ENCODE measurements around the gene SRL.
"Not testable (repeated sequence)": the region's sequence is repeated elsewhere in the genome, so short reads cannot be mapped to it uniquely, and the experiment has no call there.

Gene SRL

GRCh38 chr16:4225075-4225474 is 16.8 kb downstream of the SRL start:
- no peak for DNase-seq

DNA sequence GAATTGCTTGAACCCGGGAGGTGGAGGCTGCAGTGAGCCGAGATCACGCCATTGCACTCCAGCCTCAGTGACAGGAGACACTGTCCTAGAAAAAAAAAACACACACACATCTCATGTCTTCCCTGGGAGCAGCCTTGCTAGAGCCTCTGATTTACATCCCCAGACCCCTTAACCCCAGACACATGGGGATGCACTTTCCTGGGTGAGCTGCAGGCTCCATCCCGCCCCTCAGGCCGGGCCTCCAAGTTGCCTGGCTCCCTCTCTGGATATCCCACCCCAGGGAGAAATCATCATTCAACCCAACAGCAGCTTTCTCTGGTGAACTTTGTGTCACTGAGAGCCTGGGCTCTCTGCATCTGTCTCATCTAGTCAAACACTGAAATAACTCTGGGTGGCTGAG is 21.5 kb downstream of the SRL start:
- DNase-seq = no peak

DNA sequence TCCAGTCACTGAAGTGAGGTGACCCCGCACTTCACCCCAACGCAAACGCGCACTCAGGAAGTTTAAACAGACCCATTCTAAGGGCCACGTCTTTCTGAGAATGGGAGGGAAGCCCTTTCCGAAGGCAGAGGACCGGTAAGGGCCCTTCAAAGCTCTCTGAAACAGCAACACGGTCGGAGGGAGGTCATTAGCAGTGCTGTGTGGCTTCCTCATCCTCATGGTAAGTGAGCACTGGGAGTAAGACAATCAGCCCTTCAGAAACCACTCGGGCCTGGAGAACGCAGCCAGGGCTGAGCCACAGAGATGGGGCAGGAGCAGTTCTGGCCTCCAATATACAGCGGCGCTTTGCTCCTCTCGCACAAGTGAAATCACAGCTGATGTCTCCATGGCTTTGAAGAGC is 23.7 kb downstream of the SRL start:
- no peak for DNase-seq

GRCh38 chr16:4217204-4218131 is 24.4 kb downstream of the SRL start:
- DNase-seq = no peak

DNA sequence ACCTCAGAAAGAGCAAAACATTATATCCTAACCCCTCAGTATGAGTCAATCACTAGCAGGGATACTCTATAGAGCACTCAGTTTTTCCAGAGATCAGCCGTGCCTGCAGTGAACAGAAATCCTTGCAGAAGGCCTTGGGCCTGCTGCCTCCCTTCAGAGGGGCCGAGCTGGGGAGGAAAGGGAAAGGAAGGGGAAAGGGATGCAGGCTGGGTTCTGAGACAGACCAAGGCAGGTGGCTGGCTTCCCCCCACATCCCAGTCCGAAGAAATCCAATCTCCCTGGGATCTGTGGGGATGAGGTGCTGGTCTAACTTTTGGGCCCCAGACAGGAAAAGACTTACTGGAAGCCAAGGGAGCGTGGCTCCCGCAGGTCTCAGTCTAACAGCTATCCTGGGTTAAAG is 25.3 kb downstream of the SRL start:
- no peak for DNase-seq

GRCh38 chr16:4215106-4215505 is 26.8 kb downstream of the SRL start:
- no peak for DNase-seq

GRCh38 chr16:4214215-4214621 is 27.7 kb downstream of the SRL start:
- DNase-seq = no peak

DNA sequence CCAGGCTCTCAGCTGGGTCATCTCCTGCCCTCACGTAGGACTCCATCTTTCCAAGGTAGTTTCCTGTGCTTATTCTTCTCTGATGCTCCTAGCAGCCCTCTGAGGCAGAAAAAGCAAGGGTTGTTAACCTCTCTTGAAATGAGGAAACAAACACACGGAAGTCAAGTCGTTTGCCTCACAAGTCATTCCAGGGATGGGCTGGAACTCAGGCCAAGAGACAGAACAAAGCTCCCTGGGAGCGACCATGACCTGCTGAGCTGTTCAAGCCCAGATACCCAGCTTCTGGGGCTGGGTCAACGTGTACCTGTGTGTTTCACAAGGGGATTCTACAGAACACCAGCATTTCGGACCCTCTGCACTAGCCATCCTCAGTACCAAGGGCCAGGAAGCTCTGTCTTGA is 28.1 kb downstream of the SRL start:
- DNase-seq = no peak

DNA sequence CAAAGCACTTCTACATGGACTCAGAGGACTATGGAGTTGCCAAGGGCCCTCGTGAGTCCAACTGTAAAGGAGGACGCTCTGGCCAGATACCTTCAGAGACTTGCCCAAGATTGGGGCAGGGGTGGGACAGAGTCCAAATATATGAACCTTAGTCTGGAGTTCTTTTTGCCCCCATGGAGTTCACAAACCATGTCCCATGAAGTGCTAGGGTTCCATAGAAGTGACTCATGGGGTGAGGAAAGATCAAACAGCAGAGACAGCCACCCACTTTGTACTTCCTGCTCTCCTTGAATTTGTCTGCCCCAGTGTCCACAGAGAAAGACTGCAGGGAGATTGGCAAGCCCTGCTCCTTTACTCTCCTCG is 29.0 kb downstream of the SRL start:
- no peak for DNase-seq

GRCh38 chr16:4212211-4212933 is 29.5 kb downstream of the SRL start:
- no peak for DNase-seq

DNA sequence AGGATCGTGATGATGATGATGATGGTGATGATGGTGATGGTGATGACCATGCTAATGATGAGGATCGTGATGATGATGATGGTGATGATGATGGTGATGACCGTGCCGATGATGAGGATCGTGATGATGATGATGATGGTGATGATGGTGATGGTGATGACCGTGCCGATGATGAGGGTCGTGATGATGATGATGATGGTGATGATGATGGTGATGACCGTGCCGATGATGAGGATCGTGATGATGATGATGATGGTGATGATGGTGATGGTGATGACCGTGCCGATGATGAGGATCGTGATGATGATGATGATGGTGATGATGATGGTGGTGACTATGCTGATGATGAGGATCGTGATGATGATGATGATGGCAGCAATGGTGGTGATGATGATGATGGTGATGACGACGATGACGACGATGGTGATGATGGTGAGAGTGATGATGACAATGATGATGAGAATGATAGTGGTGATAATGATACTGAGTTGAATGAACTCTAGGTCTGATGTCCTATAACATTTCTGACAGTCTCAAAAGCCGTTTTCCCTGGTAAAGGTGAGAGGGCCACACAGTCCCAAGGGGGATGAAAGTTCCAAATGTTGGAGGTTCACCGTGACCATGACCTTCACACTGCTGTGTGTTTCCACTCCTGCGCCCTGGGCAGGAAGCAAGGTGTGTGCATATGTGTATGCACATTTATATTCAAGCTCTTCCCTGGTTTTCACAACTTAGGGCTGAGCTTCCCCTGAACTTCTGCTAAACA is 30.3 kb downstream of the SRL start:
- DNase-seq = not testable (repeated sequence)

- no peak for DNase-seq
These were observed 32.2 kb downstream of the SRL start for GRCh38 chr16:4209666-4210065.

GRCh38 chr16:4208341-4208751 is 33.5 kb downstream of the SRL start:
- no peak for DNase-seq

- no peak for DNase-seq
These were observed 34.1 kb downstream of the SRL start for GRCh38 chr16:4207683-4208340.

- DNase-seq = no peak
These were observed 34.7 kb downstream of the SRL start for GRCh38 chr16:4207229-4207628.

DNA sequence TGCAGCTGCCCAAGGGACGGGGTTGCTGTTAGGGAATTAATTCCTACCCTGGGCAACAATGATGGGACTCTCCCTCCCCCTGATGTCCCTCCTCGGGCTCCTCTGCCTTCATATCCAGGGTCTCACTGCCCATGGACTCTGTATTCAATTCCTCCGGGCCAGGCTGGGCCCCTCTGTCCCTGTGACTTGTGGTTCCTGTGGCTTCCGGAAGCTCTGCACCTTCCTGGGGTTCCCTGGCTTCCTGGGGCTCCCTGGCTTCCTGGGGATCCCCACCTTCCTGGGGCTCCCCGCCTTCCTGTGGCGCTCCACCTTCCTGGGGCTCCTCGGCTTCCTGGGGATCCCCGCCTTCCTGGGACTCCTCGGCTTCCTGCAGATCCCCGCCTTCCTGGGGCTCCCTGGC is 35.2 kb downstream of the SRL start:
- DNase-seq = no peak

GRCh38 chr16:4205971-4206370 is 35.9 kb downstream of the SRL start:
- no peak for DNase-seq

DNA sequence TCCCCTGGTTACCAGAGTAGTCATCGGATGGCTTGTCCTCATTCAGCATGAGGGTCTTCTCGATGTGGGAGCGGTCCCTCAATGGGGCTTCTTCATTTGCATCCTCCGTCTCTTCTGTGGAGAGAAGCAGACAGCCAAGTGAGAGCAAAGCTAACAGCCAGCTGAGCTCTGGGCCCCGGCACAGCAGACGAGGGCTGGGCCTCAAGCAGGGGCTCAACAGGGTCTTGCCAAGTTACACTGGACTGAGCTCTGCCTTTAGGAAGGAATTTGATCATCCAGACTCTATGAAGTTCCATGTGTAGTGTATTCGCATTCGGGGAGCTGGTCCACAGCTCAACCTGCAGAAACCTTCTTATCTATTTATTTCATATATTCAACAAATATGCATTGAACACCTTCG is 37.4 kb downstream of the SRL start:
- DNase-seq = no peak

- DNase-seq = no peak
These were observed 38.1 kb downstream of the SRL start for GRCh38 chr16:4203748-4204147.

DNA sequence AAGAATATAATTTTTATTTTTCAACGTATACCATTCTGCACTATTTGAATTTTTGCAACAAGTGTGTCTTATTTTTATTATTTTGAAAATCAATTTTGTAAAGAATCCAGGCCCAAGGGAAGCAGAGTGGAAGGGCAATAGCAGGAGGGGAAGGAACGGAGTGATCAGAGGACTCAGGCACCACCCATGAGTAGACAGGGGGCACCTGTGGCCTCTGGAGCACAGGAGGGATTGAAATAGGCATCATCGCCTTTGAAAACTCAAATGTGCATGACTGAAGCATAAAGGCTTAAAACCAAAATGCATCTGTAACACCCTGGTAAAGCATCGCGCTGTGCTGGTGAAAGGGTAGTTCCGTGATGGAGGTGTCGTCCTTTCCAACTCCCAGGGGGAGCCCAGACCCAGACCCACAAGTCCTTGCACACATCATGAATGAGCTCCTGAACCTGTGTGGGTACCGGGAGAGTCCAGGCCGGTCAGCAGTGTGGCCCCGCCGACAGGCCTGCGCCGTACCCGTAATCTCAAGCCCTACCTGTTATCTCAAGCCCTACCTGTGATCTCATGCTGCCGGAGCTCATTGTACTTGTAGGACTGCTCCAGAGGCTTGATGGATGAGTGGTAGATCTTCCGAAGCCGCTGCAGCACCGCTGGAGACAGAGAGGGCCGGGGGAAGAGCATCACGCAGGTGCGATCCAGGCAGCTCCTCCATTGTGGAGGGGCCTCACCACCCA is 39.1 kb downstream of the SRL start:
- DNase-seq = no peak

GRCh38 chr16:4200781-4201137 is 41.1 kb downstream of the SRL start:
- DNase-seq = no peak

GRCh38 chr16:4200000-4200780 is 41.7 kb downstream of the SRL start:
- no peak for DNase-seq

All from SIG-M5 (cell line).